Activated naive CD4-positive, alpha-beta T cell treated with anti-CD3 and anti-CD28 coated beads, Interleukin-2, amount 50 U/mL, for 24 hours (primary cell): ENCODE measurements around the gene FHOD1.

Source experiments
- H3K27ac Mint-ChIP-seq: one replicate; pipeline ENCODE4 v1.8.0; 2021; ENCODE audit warnings: mild to moderate bottlenecking, mixed read lengths
- H3K27me3 Mint-ChIP-seq: one replicate; pipeline ENCODE4 v1.8.0; 2021; ENCODE audit warnings: mixed read lengths
- H3K36me3 Mint-ChIP-seq: one replicate; pipeline ENCODE4 v1.8.0; 2021; ENCODE audit warnings: mixed read lengths
- H3K4me1 Mint-ChIP-seq: one replicate; pipeline ENCODE4 v1.8.0; 2021; ENCODE audit warnings: mixed read lengths
- H3K4me3 Mint-ChIP-seq: one replicate; pipeline ENCODE4 v1.8.0; 2021; ENCODE audit warnings: mild to moderate bottlenecking, mixed read lengths
- H3K9me3 Mint-ChIP-seq: one replicate; pipeline ENCODE4 v1.8.0; 2021; ENCODE audit warnings: mixed read lengths

Gene FHOD1

DNA sequence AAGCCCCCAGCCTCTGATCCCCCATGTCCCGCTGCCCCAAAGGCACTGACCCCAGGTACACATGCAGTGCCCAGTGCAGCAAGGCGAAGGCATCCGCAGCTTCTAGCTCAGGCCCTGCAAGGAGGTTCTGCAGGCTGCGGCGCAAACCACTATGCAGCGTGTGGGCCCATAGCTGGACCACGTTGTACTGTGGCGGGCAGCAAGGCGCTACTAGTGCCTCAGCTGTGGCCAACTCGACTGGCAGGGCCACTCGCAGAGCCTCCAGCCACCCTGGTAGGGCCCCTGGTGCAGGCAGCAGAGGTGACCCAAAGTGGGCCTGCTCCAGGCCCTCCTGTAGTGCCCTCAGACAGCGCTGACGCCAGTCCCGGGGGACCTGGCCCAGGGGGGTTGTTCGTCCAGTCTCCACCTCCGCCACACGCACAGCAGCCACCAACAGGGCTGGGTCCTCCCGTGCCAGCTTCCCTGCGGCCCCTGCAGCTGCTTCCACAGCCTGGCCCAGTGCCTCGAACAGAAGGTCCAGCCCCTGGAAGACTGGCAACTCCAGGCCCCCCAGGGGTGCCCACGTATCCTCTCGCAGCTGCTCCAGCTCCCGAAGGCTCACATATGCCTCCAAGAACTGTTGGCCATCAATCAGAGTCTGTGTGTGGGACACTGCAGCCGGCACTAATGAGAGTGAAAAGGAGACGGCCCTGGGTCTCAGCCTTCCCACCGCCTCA, 59.9 kb downstream of the FHOD1 start:
- Mint-ChIP-seq H3K36me3 (no peaks in the 10 kb centered on the region), H3K27ac (no peak overlapping the region), H3K27me3 (no peaks in the 10 kb centered on the region), H3K4me3 (no peak overlapping the region), H3K9me3 (no peaks in the 10 kb centered on the region), H3K4me1 (peaks cover 20% of the 10 kb centered on the region)

DNA sequence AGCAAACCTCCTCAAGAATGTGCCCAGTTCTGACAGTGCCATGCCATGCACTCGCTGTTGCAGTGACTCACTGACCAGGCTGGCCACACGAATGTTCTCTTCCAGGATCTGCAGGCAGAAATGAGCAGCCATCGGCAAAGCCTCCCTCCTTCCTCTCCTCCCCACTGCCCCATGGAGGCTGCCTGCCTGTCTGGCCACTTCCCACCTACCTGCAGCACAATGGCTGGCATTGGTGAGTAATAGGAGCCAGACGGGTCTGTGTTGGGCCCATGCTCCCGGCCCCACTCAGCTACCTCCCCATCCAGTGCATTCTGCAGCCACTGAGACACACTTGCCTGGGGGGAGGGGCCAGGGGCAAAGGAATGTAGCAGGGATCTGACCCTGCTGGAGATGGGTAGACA, 60.7 kb downstream of the FHOD1 start:
- H3K27ac Mint-ChIP-seq, result no peak overlapping the region
- H3K4me1 Mint-ChIP-seq, result peaks cover 17% of the 10 kb centered on the region
- no peaks in the 10 kb centered on the region for H3K27me3 Mint-ChIP-seq
- H3K36me3 Mint-ChIP-seq, result no peaks in the 10 kb centered on the region
- H3K9me3 Mint-ChIP-seq, result no peaks in the 10 kb centered on the region
- no peak overlapping the region for H3K4me3 Mint-ChIP-seq

DNA sequence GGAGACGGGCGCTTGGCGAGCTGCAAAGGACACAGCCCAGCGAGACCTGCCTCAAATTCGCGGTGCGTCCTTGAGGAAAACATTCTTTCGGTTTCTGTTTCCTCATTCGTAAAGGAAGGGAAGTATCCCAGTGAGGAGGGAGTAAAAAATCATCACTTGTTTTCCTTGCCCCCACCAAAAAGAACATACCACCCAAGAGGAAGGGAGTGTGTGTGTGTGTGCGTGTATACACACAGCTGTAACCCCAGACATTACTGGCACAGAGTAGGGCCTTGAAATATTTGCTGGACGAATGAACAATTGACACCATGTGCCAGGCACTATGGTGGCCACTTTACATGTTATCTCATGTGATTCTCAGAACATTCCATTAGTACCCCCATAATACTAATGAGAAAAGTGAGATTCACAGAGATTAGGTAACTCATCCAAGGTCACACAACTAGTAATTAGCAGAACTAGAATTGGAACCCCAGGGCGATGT, 61.6 kb downstream of the FHOD1 start:
- Mint-ChIP-seq H3K9me3 (no peaks in the 10 kb centered on the region), H3K27me3 (no peaks in the 10 kb centered on the region), H3K4me3 (no peak overlapping the region), H3K4me1 (peaks cover 13% of the 10 kb centered on the region), H3K36me3 (no peaks in the 10 kb centered on the region), H3K27ac (no peak overlapping the region)

DNA sequence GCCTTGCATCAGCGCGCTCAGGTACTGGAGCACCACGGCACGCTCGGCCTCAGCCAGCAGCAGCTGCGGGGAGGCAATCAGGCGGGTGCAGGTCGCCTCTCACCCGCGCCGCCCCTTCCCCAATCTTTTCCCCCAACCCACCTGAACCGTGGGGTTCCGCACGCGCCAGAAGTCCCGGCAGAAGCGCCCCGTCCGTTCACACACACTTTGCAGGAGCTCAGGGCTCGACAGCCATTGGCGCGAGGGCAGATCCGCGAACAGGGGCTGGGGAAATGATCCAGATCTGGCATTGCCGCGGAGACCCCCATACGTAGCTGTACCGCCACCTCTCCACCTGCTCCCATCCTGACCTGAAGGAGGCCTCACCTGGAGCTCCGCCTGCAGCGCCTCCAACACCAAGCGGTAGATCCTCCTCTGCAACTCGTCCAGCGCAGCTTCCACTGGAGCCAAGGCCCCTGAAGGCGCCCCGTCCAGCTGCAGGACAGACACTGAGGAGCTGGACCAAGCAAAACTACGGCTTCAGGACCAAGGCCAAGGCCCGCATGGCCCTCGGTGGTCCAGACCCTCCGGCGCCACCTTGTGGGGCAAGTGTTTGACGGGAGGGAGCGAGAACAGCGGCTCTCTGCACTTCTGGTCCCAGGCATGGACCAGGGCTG, 62.2 kb downstream of the FHOD1 start:
- no peaks in the 10 kb centered on the region for H3K27me3 Mint-ChIP-seq
- H3K4me3 Mint-ChIP-seq, result no peak overlapping the region
- no peaks in the 10 kb centered on the region for H3K36me3 Mint-ChIP-seq
- H3K9me3 Mint-ChIP-seq, result no peaks in the 10 kb centered on the region
- peaks cover 13% of the 10 kb centered on the region for H3K4me1 Mint-ChIP-seq
- no peak overlapping the region for H3K27ac Mint-ChIP-seq

DNA sequence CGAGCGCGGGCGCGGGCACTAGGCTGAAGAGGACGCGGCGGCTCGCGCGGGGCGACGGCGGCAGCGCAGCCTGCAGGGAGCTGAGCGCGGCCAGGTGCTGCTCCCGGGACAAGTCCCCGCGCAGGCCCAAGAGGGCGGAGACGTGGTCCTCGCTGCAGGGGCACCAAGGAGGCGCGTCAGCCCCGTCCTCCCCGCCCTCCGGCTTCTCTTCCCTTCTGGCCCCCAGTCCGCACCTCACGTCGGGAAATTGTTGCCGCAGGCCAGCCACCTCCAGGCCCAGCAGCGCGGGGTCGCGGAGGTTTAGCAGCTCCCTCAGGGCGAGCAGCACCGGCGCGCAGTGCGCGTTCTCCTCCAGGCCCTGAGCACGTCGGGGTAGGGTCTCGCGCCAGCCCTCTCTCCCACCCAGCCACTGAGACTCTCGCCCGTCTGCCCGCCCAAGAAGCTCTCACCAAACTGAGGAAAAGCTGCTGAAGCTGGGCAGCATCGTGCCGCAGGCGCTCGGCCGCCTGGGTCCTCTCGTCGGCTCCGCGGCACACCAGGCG, 62.8 kb downstream of the FHOD1 start:
- Mint-ChIP-seq H3K9me3 (no peaks in the 10 kb centered on the region), H3K27me3 (no peaks in the 10 kb centered on the region), H3K4me1 (peaks cover 13% of the 10 kb centered on the region), H3K36me3 (no peaks in the 10 kb centered on the region), H3K4me3 (no peak overlapping the region), H3K27ac (no peak overlapping the region)

DNA sequence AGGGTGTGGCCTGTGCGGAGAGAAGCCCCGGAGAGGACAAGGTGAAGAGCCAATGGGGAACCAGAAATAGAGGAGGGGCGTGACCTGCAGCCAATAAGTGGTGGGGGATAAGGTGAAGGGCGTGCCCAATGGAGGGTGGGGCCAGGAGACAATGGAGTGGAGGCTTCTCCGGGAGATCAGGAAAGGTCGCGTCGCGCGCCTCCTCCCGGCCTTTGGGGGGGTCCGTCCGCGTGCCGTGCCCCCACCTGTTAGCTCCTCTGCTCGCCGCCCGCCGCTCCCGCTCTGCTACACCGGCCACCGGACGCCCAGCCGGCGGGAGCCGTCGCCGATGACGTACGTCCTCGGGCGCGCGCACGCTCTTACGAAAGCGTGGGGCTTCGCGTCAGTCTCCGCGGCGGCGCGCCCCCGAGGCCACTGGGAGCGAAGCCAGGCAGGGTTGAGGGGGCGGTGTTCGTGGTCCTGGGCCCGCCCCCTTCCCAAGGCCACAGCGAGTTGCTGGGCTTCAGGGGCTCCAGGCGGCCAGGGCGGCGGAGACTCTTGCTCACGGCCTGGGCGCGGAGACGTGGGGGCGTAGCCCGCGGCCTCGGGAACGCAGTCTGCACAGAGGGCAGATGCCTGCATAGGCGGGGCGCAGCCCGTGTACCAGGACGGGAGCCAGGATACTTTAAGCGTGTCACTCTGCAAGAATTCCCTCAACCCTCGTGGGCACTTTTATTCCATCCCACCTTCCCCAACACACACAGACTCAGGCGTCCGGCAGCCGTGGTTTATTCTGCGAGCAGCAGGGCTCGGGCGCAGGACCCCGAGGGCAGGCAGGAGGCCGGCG, 63.4 kb downstream of the FHOD1 start, which contains the start of gene MATCAP1:
MATCAP1 (minus strand) TSS at position 337 of the 826 bp plus-strand sequence. CDS start 3,353 bp downstream, outside the sequence.
- Mint-ChIP-seq H3K27me3 (peaks cover 4% of the 10 kb centered on the region), H3K36me3 (no peaks in the 10 kb centered on the region), H3K9me3 (no peaks in the 10 kb centered on the region), H3K27ac (no peak within 1 kb of the TSS), H3K4me3 (no peak within 1 kb of the TSS), H3K4me1 (peaks cover 14% of the 10 kb centered on the region)

DNA sequence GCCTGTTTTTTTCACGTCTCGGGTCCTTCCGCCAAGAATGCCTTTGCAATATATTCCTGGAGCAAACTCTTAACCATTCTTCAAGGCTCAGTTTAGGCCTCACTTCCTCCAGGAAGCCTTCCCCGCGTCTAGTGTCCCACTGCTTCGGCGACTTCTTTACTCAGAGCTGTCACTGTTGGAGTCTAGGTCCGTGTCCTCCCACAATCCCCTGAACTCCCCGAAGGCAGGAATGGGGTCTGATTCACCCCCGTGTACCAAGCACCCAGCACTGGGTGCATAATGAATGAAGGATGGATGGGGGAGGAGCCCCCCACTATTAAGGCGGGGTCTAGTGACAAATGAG, 64.0 kb downstream of the FHOD1 start:
- Mint-ChIP-seq H3K9me3 (no peaks in the 10 kb centered on the region), H3K4me1 (peaks cover 18% of the 10 kb centered on the region), H3K27ac (no peak overlapping the region), H3K36me3 (no peaks in the 10 kb centered on the region), H3K4me3 (no peak overlapping the region), H3K27me3 (peaks cover 6% of the 10 kb centered on the region)

DNA sequence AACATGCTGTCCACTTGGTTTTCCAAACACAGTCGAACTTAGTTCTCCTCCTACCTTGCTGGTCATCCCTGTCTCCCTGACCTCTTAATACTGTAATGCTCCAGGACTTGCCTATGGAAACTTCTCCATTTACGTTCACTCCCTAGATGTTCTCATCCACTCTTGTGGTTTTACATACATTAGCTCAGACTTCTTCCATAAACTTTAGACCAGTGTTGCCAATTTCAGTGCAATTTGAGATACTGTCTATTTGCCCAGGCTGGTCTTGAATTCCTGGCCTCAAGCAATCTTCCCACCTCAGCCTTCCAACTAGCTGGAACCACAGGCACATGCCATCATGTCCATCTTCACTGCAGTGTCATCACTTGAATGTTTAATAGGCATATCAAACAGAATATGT, 65.0 kb downstream of the FHOD1 start:
- H3K36me3 Mint-ChIP-seq, result no peaks in the 10 kb centered on the region
- peaks cover 23% of the 10 kb centered on the region for H3K4me1 Mint-ChIP-seq
- no peak overlapping the region for H3K27ac Mint-ChIP-seq
- peaks cover 11% of the 10 kb centered on the region for H3K27me3 Mint-ChIP-seq
- H3K9me3 Mint-ChIP-seq, result no peaks in the 10 kb centered on the region
- H3K4me3 Mint-ChIP-seq, result no peak overlapping the region

DNA sequence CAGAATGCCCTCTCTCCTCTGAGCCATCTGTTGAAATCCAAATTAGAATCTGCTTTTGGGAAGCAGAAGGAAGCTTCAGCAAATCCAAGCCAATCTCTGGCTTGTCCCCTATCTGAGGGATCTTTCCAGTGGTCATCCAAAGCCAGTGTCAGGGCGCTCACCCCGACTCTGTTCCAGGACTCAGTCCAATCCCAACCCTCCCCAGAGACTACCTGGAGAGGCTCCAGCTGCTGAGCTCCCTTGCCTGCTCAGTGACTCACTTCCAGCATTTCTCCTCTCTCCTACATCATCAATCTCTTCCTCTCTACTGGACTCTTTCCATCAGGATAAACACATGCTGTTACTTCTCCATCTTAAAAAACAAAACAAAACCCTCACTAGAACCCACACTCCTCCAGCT, 65.9 kb downstream of the FHOD1 start:
- Mint-ChIP-seq H3K4me1 (peaks cover 23% of the 10 kb centered on the region), H3K4me3 (no peak overlapping the region), H3K9me3 (no peaks in the 10 kb centered on the region), H3K27me3 (peaks cover 14% of the 10 kb centered on the region), H3K27ac (no peak overlapping the region), H3K36me3 (no peaks in the 10 kb centered on the region)

DNA sequence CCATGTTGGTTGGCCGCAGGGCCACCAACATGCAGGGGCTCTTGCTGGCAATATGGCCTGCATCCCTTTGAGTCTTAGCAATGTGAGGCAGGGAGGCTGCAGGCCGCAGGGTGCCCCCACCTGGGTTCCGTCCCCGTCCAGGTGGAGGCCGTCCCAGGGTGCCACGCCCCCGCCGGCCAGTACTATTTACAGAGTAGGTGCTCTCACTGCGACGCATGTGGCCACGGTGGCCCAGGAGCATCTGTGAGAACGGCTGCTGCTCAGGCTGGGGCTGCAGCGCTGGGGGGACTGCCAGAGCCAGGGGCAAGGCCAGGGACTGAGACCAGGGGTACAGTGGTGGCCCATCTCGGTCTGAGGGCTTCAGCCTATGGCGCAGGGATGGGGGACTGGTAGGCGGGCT, 67.1 kb downstream of the FHOD1 start:
- peaks cover 14% of the 10 kb centered on the region for H3K27me3 Mint-ChIP-seq
- peaks cover 17% of the 10 kb centered on the region for H3K4me1 Mint-ChIP-seq
- H3K36me3 Mint-ChIP-seq, result no peaks in the 10 kb centered on the region
- H3K4me3 Mint-ChIP-seq, result no peak overlapping the region
- H3K9me3 Mint-ChIP-seq, result no peaks in the 10 kb centered on the region
- no peak overlapping the region for H3K27ac Mint-ChIP-seq

DNA sequence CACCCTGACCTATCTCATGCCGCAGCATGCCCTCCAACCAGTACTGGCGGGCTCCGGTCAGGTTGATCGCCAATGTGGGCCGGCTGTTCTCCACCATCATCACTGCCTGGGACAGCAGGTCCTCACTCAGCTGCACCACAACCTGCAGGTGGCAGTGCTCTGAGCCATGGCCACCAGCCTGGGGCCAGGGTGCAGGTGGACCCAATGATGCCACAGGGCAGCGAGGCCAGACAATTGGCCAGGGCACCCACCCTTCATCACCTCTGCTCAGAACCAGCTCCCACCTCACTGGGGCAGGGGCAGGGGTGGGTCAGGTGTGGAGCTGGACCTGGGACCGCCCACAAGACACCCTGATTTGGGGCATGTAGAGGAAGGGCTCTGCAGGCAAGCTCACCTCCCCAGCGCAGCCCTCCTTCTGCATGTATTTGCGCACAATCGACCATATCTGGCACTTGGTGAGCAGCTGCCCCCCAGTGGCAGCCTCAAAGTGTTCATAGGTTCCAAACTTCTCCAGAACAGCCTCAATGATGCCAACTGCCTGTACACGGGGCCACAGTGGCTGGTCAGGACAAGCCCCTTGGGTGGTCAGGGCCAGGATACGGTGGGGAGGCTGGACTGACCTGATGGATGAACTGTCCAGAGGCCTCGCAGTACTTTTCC, 67.7 kb downstream of the FHOD1 start:
- Mint-ChIP-seq H3K27me3 (peaks cover 14% of the 10 kb centered on the region), H3K4me1 (peaks cover 11% of the 10 kb centered on the region), H3K36me3 (no peaks in the 10 kb centered on the region), H3K27ac (no peak overlapping the region), H3K9me3 (no peaks in the 10 kb centered on the region), H3K4me3 (no peak overlapping the region)
